HG02642 (cell line): Measurements from ENCODE around the gene ASXL2.

Experiments
- ATAC-seq: cut with Tn5 transposase; IDR thresholded peaks from one replicate; pipeline ENCODE4 v1.9.1; 2021; ENCODE audit warnings: mild to moderate bottlenecking; ENCODE audit not compliant: unreplicated experiment, poor library complexity

The ASXL2 gene

GRCh38 chr2:25699216-25699615 lies 179.1 kb downstream of the ASXL2 start:
- ATAC-seq = no peak

- ATAC-seq = no peak
These were observed 179.5 kb downstream of the ASXL2 start for GRCh38 chr2:25698752-25699151.

DNA sequence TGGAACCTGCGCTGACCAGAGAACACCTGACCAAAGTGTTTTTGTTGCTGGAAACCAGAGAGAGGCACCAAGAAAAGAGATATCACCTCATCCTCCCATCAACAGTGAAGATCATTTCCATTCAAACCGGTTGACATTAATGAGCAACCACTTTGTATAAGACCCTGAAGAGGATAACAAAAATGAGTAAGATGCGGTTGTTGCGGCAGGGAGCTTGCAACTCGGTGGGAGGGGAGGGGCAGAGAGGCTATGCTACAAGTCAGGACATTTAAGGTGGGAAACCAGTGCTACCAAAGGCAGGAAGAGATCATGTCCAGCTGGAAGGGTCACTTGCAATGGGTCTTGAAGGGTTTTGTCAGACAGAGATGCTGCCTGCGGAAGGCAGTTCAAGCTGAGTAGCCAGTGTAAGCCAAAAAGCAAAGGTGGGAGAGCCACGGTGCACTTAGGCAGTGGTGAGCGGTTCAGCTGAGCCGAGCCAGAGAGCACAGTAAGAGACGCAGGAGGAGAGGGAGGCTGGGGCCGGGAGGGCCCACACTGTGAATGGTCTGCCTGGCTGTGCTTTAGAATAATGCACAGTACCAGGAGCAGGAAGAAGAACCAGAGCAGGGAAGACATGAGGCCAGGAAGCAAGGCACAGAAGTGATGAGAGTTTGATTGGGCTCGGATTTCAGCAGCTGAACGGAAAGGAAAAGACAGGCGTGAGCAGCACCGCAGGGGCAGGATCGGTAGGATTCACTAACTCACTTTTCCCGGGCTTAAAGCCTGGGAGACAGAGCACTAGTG lies 180.5 kb downstream of the ASXL2 start:
- ATAC-seq = no peak

DNA sequence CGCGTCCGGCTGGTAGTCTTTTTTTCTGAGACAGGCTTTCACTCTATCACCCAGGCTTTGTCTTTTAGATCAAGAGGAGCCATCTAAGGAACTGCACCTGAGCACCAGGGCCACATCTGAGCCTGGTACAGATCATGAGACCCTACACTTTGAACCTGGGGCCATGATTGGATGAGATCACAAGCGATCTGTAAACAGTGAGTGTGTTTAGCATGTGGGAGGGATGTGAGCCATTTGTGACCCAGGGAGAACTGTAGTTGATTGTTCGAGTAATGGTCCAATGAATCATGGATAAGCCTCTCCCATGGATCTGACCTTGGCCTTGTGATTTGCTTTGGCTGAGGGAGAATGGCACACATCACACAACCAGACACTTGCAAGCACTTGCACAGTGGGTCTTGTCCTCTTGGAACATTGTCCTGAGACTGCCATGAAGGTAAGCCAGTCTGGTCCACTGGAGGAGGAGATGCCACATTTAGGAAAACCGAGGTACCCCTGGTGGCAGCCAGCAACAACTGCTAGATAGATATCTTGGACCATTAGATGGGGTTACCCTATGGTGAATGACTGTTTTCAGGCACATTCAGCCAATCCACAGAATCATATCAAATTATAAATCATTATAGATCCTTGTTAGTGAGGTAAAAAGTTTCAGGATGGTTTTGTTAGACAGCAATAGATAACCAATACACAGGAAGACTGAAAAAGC lies 185.4 kb downstream of the ASXL2 start:
- no peak for ATAC-seq

DNA sequence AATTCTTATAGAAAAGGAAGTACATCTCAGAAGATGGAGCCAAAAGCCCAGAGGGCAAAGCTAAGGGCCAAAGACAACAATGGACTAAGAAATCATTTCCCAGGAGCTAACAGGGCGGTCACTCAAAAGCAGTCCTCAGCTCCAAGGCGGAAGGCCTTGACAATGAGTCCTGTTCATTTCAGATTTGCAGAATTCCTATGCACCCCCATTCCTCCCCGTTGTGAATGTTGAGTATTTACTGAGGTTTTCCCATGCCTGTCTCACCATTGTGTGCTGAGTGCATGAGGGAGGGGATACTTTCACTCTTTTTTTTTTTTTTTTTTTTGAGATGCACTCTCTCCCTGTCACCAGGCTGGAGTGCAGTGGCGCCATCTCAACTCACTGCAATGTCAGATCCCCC lies 186.1 kb downstream of the ASXL2 start:
- no peak for ATAC-seq

GRCh38 chr2:25690058-25690457 lies 188.2 kb downstream of the ASXL2 start:
- ATAC-seq = no peak

- ATAC-seq = no peak
These were observed 190.1 kb downstream of the ASXL2 start for GRCh38 chr2:25688236-25688635.

- ATAC-seq = no peak
These were observed 192.5 kb downstream of the ASXL2 start for GRCh38 chr2:25685741-25686140.

DNA sequence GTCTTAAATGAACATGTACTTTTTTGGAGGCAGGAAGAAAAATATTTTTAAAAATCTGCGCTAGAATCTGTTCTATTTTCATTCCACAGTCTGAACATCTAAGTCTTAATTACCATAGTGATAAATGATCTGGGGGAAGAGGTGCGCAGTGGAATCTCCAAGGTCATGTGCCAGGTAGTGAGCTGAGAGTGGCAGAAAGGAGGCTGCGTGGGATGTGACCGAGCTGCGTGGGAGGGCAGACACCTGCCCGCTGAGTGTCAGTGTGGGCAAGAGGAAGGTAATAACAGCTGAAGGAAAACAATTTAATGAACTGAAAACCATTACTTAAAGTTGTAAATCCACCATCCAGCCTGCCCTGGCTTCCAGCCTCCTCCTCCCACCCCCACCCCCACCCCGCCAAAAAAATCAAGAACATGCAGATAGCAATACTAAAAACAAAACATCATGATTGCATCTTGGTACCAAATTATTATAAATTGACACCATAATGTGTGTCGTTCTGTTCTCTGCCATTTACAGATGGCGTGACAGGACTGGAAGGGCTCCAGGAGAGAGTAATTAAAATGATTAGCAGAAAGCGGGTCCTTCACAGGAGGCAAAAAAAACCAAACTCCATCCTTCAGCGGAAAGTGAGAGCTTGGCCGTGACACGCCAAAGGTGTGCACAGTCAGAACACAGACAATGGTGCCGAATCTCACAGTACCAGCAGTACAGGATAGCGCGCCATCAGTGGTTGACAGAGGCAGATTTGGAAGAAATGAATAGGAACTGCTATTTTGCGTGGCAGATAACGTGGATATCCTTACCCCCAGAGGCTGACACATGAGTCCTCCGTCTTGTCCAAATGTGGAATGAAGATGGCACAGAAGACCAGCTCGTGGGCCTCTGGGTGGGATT lies 193.5 kb downstream of the ASXL2 start:
- ATAC-seq = no peak
